PC-9 (cell line): ENCODE measurements around the gene PIBF1. TPM values are rescaled to one million over a fixed set of nuclear protein-coding genes. Genes with fewer than 3 reads are reported as not detected.

Experiments
- BruUV-seq: library from RNA; stranded (reverse); fragments of 400-500 nt; replicated peaks from 2 replicates; lab custom pipeline; 2021; lab: Mats Ljungman, UMichigan
- CTCF ChIA-PET: fragments of 300-600 bp; sonication (Branson Sonifier 250); formaldehyde crosslinking; loops from one replicate; lab custom pipeline; 2022; ENCODE audit warnings: antibody characterized with exemption; lab: Charles Lee
- POLR2A ChIA-PET: fragments of 300-600 bp; sonication (Branson Sonifier 250); formaldehyde crosslinking; loops from one replicate; lab custom pipeline; 2022; ENCODE audit warnings: antibody characterized with exemption; ENCODE audit not compliant: unreplicated experiment; lab: Charles Lee
- DNase-seq, 2 experiments: peaks; one replicate each; pipeline versions ENCODE4 v3.0.0 to v3.0.0-alpha.2; 2015 to 2022; ENCODE audit warnings: mixed read lengths in 1 of 2
- H2AFZ ChIP-seq: fragments of 200-600 bp; sonication (generic); 2 replicates; pipeline ENCODE4 v1.8.1; 2017; ENCODE audit warnings: antibody characterized with exemption
- H3F3A ChIP-seq: fragments of 200-600 bp; sonication (generic); 2 replicates; pipeline ENCODE4 v1.8.1; 2017; ENCODE audit warnings: antibody characterized with exemption, mild to moderate bottlenecking, low read depth; ENCODE audit not compliant: insufficient read depth
- H3K27ac ChIP-seq: fragments of 200-600 bp; sonication (generic); 2 replicates; pipeline ENCODE4 v1.6.1; 2016; ENCODE audit warnings: mixed run types
- H3K27me3 ChIP-seq: fragments of 200-600 bp; sonication (generic); 2 replicates; pipeline ENCODE4 v1.6.1; 2016; ENCODE audit warnings: low read depth, mixed run types; ENCODE audit not compliant: insufficient read depth
- H3K36me3 ChIP-seq: fragments of 200-600 bp; sonication (generic); 2 replicates; pipeline ENCODE4 v1.6.1; 2016; ENCODE audit warnings: low read depth, mixed run types
- H3K4me1 ChIP-seq: fragments of 200-600 bp; sonication (generic); replicated peaks from 2 replicates; pipeline ENCODE4 v1.6.1; 2016; ENCODE audit warnings: mixed run types; ENCODE audit not compliant: insufficient read depth
- H3K4me2 ChIP-seq: fragments of 200-600 bp; sonication (generic); 2 replicates; pipeline ENCODE4 v1.6.1; 2017; ENCODE audit warnings: mixed run types
- H3K4me3 ChIP-seq: fragments of 200-600 bp; sonication (generic); 2 replicates; pipeline ENCODE4 v1.6.1; 2016; ENCODE audit warnings: mixed run types
- H3K79me2 ChIP-seq: fragments of 200-600 bp; sonication (generic); 2 replicates; pipeline ENCODE4 v1.6.1; 2017; ENCODE audit warnings: low read depth, mixed run types
- H3K9me2 ChIP-seq: fragments of 200-600 bp; sonication (generic); 2 replicates; pipeline ENCODE4 v1.8.1; 2017; ENCODE audit warnings: mild to moderate bottlenecking; ENCODE audit not compliant: insufficient read depth
- H3K9me3 ChIP-seq: fragments of 200-600 bp; sonication (generic); 2 replicates; pipeline ENCODE4 v1.8.1; 2016; ENCODE audit warnings: low read depth; ENCODE audit not compliant: insufficient read depth
- H4K20me1 ChIP-seq: fragments of 200-600 bp; sonication (generic); 2 replicates; pipeline ENCODE4 v1.8.1; 2017; ENCODE audit not compliant: insufficient read depth
- EZH2 ChIP-seq: fragments of 200-600 bp; sonication (generic); IDR thresholded peaks from 2 replicates; pipeline ENCODE4 v1.8.0; 2017; ENCODE audit warnings: antibody characterized with exemption, low read depth
- intact Hi-C: fragments of 100-400 bp; cut with micrococcal nuclease; formaldehyde crosslinking; loops from one replicate; pipeline ENCODE4 v1.10.0; 2022; ENCODE audit not compliant: unreplicated experiment
- total RNA-seq: library from RNA; stranded (reverse); gene quantifications from 2 replicates; pipeline ENCODE4 v1.2.3, GENCODE V29; 2021
- TF ChIP-seq, protein P1 (sequence below): fragments of 200-600 bp; sonication (generic); conservative IDR thresholded peaks from 2 replicates; pipeline ENCODE4 v1.6.1; 2017; ENCODE audit warnings: mixed run types, antibody characterized with exemption, mild to moderate bottlenecking, moderate library complexity

The PIBF1 gene
- total RNA-seq, 1 experiment from 2014 or later = 20.3 TPM

DNA sequence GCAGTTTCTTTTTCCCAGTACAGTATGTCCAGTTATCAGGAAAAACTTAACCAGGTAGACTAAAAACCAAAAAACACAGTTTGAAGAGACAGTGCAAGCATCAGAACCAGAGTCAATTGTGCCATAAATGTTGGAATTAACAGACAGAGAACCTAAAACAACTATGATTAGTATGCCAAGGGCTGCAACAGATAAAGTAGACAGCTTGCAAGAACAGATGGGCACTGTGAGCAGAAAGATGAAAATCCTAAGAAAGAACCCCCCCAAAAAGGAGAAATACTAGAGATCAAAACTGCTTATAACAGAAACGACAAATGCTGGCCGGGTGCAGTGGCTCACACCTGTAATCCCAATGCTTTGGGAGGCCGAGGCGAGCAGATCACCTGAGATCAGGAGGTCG lies 229.8 kb downstream of the PIBF1 start:
- TF ChIP-seq EZH2 = no peak
- Histone ChIP-seq H3K4me1 (no peaks in the 10 kb centered on the region), H3K4me3 (no peak overlapping the region), H3K4me2 (no peak overlapping the region), H2AFZ (no peak overlapping the region), H3K79me2 (no peaks in the 10 kb centered on the region), H3K9me2 (no peaks in the 10 kb centered on the region), H3K36me3 (no peaks in the 10 kb centered on the region), H4K20me1 (no peaks in the 10 kb centered on the region), H3K27me3 (no peaks in the 10 kb centered on the region), H3F3A (no peaks in the 10 kb centered on the region; the same call in 1 of the 2 replicates), H3K9me3 (no peaks in the 10 kb centered on the region), H3K27ac (no peak overlapping the region)
- no peak for DNase-seq
- ChIA-PET CTCF (no interaction called here), POLR2A (no interaction called here)
- BruUV-seq = no TSS peak
- intact Hi-C loops = no loop called here

DNA sequence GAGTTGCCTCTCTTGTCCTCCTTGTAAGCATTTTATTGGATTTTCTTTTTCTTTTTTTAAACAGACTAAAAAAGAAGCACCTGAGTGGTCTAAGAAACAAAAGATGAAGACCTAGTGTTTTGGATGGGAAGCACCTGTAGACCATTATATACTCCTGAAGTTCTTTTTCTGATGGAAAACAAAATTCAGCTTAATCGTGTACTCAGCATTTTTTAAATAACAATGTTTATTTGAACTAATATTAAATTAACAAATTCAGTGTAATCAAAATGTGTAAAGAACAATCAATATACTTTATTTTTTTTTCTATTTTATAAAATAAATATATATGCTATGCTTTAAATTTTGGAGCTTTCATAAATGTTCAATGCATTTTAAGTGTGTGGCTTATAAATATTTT lies 233.9 kb downstream of the PIBF1 start:
- H3K9me3 ChIP-seq = no peaks in the 10 kb centered on the region
- no peak overlapping the region for H3K4me2 ChIP-seq
- TF ChIP-seq EZH2 = no peak
- TF ChIP-seq, protein P1, sequence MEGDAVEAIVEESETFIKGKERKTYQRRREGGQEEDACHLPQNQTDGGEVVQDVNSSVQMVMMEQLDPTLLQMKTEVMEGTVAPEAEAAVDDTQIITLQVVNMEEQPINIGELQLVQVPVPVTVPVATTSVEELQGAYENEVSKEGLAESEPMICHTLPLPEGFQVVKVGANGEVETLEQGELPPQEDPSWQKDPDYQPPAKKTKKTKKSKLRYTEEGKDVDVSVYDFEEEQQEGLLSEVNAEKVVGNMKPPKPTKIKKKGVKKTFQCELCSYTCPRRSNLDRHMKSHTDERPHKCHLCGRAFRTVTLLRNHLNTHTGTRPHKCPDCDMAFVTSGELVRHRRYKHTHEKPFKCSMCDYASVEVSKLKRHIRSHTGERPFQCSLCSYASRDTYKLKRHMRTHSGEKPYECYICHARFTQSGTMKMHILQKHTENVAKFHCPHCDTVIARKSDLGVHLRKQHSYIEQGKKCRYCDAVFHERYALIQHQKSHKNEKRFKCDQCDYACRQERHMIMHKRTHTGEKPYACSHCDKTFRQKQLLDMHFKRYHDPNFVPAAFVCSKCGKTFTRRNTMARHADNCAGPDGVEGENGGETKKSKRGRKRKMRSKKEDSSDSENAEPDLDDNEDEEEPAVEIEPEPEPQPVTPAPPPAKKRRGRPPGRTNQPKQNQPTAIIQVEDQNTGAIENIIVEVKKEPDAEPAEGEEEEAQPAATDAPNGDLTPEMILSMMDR = no peak
- H3K27ac ChIP-seq = no peak overlapping the region
- H3K4me3 ChIP-seq = no peak overlapping the region
- CTCF ChIA-PET = interaction anchor here (0.5 kb wide), 1 partner anchor 400 kb away, joined by 3 read pairs; no protein-coding TSS in a partner anchor
- H3K27me3 ChIP-seq = no peaks in the 10 kb centered on the region
- no peaks in the 10 kb centered on the region for H4K20me1 ChIP-seq
- peaks cover 12% of the 10 kb centered on the region; the same call in 1 of the 2 replicates for H3K4me1 ChIP-seq
- no peaks in the 10 kb centered on the region for H3K79me2 ChIP-seq
- DNase-seq = no peak
- POLR2A ChIA-PET = no interaction called here
- BruUV-seq = no TSS peak
- no peak overlapping the region for H2AFZ ChIP-seq
- intact Hi-C loops = no loop called here
- H3F3A ChIP-seq = peaks cover 10% of the 10 kb centered on the region
- no peaks in the 10 kb centered on the region for H3K36me3 ChIP-seq
- H3K9me2 ChIP-seq = no peaks in the 10 kb centered on the region

DNA sequence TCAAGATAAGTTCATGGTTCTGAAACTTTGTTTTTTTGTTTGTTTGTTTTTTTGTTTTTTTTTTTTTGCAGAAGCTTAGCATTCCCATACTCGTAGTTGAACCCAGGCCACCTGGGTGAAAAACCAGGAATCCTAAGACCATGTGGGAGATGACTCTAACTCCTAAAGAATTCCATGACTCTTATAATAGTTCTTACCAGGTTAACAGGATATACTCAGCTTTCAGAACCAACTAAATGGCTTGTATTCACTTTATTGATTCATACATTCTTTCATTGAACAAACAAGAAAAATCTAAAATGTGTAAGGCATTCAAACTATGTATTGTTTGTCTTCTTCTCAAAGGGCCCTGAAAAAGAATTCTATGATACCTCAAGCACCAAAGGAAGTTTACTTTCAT lies 236.4 kb downstream of the PIBF1 start:
- peak in 1 of 2 experiments; percentile 72 for DNase-seq
- H3K4me1 ChIP-seq = peaks cover 12% of the 10 kb centered on the region; the same call in 1 of the 2 replicates
- no peaks in the 10 kb centered on the region; the same call in 1 of the 2 replicates for H3K36me3 ChIP-seq
- peak overlapping the region; percentile 53 for H3K27ac ChIP-seq
- H3K9me3 ChIP-seq = no peaks in the 10 kb centered on the region
- peak overlapping the region; percentile 26; the same call in 1 of the 2 replicates for H3K4me2 ChIP-seq
- POLR2A ChIA-PET = interaction anchor here (0.6 kb wide), 2 partner anchors 42 to 412 kb away, joined by 3 to 4 read pairs; no protein-coding TSS in a partner anchor
- CTCF ChIA-PET = no interaction called here
- intact Hi-C loops = no loop called here
- no peaks in the 10 kb centered on the region for H3K79me2 ChIP-seq
- H3K4me3 ChIP-seq = no peak overlapping the region
- no TSS peak for BruUV-seq
- no peaks in the 10 kb centered on the region for H3K27me3 ChIP-seq
- peaks cover 10% of the 10 kb centered on the region for H3F3A ChIP-seq
- H4K20me1 ChIP-seq = no peaks in the 10 kb centered on the region
- H3K9me2 ChIP-seq = no peaks in the 10 kb centered on the region
- no peak overlapping the region for H2AFZ ChIP-seq
- TF ChIP-seq, protein P1 = no peak
- TF ChIP-seq EZH2 = no peak
